Activated B cell treated with CpG ODN at 0.5 μM for 24 hours (primary cell): ENCODE measurements around the gene CAMK4. TPM values are rescaled to one million over a fixed set of nuclear protein-coding genes. Genes with fewer than 3 reads are reported as not detected.

Experiments
- ATAC-seq: fragments of 200-7000 bp; cut with Tn5 transposase; one replicate; pipeline ENCODE4 v1.10.0; 2021; ENCODE audit warnings: low read depth, mild to moderate bottlenecking, moderate library complexity
- CTCF ChIA-PET: fragments of 350-600 bp; sonication (Branson Sonifier 250); formaldehyde crosslinking; loops from one replicate; lab custom pipeline; 2021; ENCODE audit warnings: antibody characterized with exemption; lab: Charles Lee
- POLR2A ChIA-PET: fragments of 350-600 bp; sonication (Branson Sonifier 250); formaldehyde crosslinking; loops from one replicate; lab custom pipeline; 2021; ENCODE audit warnings: antibody characterized with exemption; lab: Charles Lee
- DNase-seq: peaks from one replicate; pipeline ENCODE4 v3.0.0; 2022
- H3K27ac Mint-ChIP-seq: one replicate; pipeline ENCODE4 v1.8.0; 2020; ENCODE audit warnings: mixed read lengths
- H3K27me3 Mint-ChIP-seq: one replicate; pipeline ENCODE4 v1.8.0; 2021; ENCODE audit warnings: mixed read lengths
- H3K36me3 Mint-ChIP-seq: one replicate; pipeline ENCODE4 v1.8.0; 2021; ENCODE audit warnings: low read depth, mixed read lengths
- H3K4me1 Mint-ChIP-seq: one replicate; pipeline ENCODE4 v1.8.0; 2021; ENCODE audit warnings: mixed read lengths
- H3K4me3 Mint-ChIP-seq: one replicate; pipeline ENCODE4 v1.8.0; 2020; ENCODE audit warnings: mild to moderate bottlenecking, mixed read lengths
- H3K9me3 Mint-ChIP-seq: one replicate; pipeline ENCODE4 v1.8.0; 2020; ENCODE audit warnings: mixed read lengths
- CTCF ChIP-seq: fragments of 200-600 bp; IDR thresholded peaks from one replicate; pipeline ENCODE4 v1.8.0; 2022; ENCODE audit warnings: antibody characterized with exemption, mild to moderate bottlenecking
- intact Hi-C: fragments of 100-400 bp; cut with micrococcal nuclease; formaldehyde crosslinking; loops from one replicate; pipeline ENCODE4 v1.15.1; 2024
- total RNA-seq: library from RNA; stranded (reverse); gene quantifications from 2 replicates; pipeline ENCODE4 v1.2.3, GENCODE V29; 2022

The CAMK4 gene
- total RNA-seq, 1 donor from 2014 or later = 6.3 TPM

GRCh38 chr5:111214052-111214742 lies 10.0 kb upstream of the CAMK4 start:
- DNase-seq = no peak
- H3K27me3 Mint-ChIP-seq = peaks cover 3% of the 10 kb centered on the region
- intact Hi-C loops = no loop called here
- CTCF ChIA-PET = no interaction called here
- no peaks in the 10 kb centered on the region for H3K36me3 Mint-ChIP-seq
- POLR2A ChIA-PET = no interaction called here
- no peaks in the 10 kb centered on the region for H3K4me1 Mint-ChIP-seq
- no peak for ATAC-seq
- H3K9me3 Mint-ChIP-seq = peaks cover 2% of the 10 kb centered on the region
- H3K4me3 Mint-ChIP-seq = no peak overlapping the region
- no peak overlapping the region for H3K27ac Mint-ChIP-seq
- no peak for TF ChIP-seq CTCF

- intact Hi-C loops = no loop called here
- ChIA-PET CTCF (no interaction called here), POLR2A (no interaction called here)
- no peaks in the 10 kb centered on the region for H3K36me3 Mint-ChIP-seq
- no peak for TF ChIP-seq CTCF
- no peak overlapping the region for H3K27ac Mint-ChIP-seq
- no peaks in the 10 kb centered on the region for H3K4me1 Mint-ChIP-seq
- H3K4me3 Mint-ChIP-seq = no peak overlapping the region
- H3K9me3 Mint-ChIP-seq = peaks cover 2% of the 10 kb centered on the region
- peaks cover 3% of the 10 kb centered on the region for H3K27me3 Mint-ChIP-seq
- DNase-seq (no peak), ATAC-seq (no peak)
These were observed 8.2 kb upstream of the CAMK4 start for GRCh38 chr5:111215971-111216370.

- intact Hi-C loops = loop anchor here (5.0 kb wide), 1 partner anchor 536 kb away; the partner anchor contains the start of gene NREP
- no peak for ATAC-seq
- ChIA-PET POLR2A (no interaction called here), CTCF (no interaction called here)
- Mint-ChIP-seq H3K27ac (no peak overlapping the region), H3K9me3 (no peaks in the 10 kb centered on the region), H3K4me1 (peaks cover 15% of the 10 kb centered on the region), H3K4me3 (no peak overlapping the region), H3K27me3 (peaks cover 11% of the 10 kb centered on the region), H3K36me3 (no peaks in the 10 kb centered on the region)
- no peak for DNase-seq
- no peak for TF ChIP-seq CTCF
These were observed 3.0 kb upstream of the CAMK4 start for GRCh38 chr5:111221139-111221538.

GRCh38 chr5:111223101-111223786 lies 940 bp upstream of the CAMK4 start:
- Mint-ChIP-seq H3K4me1 (peaks cover 17% of the 10 kb centered on the region), H3K36me3 (no peaks in the 10 kb centered on the region), H3K27ac (no peak overlapping the region), H3K4me3 (peak overlapping the region; percentile 82), H3K9me3 (no peaks in the 10 kb centered on the region), H3K27me3 (peaks cover 16% of the 10 kb centered on the region)
- no peak for ATAC-seq
- ChIA-PET CTCF (interaction anchor here (1.3 kb wide), 1 partner anchor 32 kb away, joined by 3 read pairs; no protein-coding TSS in a partner anchor), POLR2A (interaction anchor here (0.6 to 1.1 kb wide), 3 partner anchors 289 to 938 kb away, joined by 3 to 11 read pairs (median 3); partner anchors contain the start of genes NREP and STARD4)
- intact Hi-C loops = loop anchor here (5.0 kb wide), 1 partner anchor 534 kb away; the partner anchor contains the start of gene NREP
- no peak for TF ChIP-seq CTCF
- no peak for DNase-seq
